Measurements from ENCODE around the gene GTF2A1.
A peak's percentile ranks its signal among the peaks of the same experiment; 100 is the strongest.
"Not testable (repeated sequence)": the region's sequence is repeated elsewhere in the genome, so short reads cannot be mapped to it uniquely, and the experiment has no call there.

The GTF2A1 gene

DNA sequence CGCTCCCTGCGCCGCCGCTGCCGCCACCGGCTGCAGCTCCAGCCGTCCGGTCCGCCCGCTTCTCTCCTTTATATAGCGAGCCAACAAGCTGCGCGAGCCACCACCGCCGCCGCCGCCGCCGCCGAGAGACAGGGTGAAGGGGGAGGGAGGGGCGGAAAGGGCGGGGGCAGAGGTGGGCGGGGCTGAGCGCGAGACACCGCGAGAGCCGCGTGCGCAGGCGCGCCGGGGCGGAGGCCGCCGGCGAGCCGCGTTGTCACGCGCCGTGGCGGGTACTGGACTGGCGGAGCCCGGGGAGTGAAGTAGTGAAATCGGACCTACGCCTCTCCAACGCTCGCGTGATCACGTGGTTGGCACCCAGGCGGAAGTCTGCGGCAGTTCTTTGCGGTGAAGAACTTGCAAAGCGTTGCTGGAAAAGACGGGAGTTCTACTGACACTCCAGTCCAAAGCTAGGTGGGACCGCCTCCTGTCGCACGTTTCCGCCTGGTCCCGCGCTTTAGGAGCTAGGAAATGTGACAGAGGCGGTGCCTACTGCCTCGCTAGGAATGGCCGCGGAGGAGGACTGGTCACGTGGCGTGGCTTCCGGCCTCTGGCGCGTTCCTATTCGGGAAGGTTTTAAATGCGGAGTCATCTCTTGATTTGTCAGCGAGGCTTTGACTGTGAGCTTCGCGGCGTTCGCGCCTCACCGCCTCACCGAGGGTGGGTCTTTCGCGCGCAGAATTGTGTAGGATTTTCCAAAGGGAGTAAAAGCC, at the start of gene GTF2A1:
Gene GTF2A1, minus strand, starts transcription at position 130 of the 749 bp plus-strand sequence. CDS start 441 bp downstream, outside the sequence.
- peak; percentile 96 to 99 (median 98) for DNase-seq

DNA sequence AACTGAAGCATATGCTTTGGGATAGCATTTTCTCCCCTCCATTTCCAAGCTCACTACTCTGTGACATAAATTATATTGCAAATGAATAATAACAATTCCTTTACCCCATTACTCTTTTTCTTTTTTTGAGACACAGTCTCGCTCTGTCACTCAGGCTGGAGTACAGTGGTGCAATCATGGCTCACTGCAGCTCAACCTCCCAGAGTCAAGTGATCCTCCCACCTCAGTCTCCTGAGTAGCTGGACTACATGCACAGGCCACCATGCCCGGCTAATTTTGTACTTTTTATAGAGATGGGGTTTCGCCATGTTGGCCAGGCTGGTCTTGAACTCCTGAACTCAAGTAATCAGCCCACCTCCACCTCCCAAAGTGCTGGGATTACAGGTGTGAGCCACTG, 49.2 kb upstream of the GTF2A1 start:
- no peak for DNase-seq

DNA sequence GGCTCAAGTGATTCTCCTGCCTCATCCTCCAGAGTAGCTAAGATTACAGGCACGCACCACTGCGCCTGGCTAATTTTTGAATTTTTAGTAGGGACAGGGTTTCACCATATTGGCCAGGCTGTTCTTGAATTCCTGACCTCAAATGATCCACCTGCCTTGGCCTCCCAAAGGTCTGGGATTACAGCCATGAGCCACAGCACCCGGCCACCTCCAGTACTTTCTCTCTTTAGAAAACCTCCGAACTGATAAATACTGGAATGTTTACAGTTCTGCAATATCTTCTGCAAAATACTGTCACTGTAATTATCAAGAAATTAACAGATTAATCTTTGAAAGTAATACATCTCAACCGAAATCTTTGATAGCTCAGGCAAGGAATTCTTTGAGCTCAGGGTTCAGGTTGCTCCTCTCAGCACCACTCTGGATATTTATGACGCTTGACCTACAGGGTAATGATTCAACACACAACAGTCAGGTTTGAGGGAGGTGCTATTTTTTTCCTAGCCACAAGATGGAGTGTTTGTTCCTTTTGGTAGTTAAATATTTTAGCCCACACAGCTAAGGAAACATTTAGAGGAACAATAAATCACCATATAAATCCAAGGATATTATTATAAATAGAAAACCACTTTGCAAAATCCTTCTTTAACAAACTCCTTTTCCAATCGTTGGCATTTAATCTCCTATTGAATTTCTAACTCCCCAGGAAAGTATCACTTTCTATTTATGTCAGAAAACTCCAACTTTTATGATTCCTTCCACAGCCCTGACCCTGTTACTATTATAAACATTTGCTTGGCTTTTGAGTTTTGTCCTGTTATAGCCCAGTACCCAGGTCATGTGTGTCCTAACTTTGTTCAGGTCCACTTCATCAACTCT, 48.6 kb upstream of the GTF2A1 start:
- peak; percentile 71 to 88 (median 88) for DNase-seq

DNA sequence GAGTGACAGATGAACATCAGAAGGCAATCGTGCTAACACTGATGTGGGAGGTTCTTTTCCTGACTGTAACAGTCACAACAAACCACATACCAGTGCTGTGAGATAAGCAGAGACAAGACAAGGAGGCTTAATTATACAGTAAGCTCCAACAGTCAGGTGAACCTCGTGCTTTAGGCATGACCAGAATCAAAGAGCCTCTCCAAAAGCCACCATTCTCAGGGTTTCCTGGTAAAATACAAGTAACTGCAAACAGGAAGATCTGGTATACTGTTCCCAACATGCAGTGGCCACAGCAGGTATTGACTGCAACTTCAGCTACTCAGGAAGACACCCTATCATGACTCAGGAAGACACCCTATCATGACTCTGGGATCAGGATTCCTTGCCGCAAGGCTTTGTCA, 47.3 kb upstream of the GTF2A1 start:
- DNase-seq: peak in 2 of 3 donors; percentile 21 to 35

DNA sequence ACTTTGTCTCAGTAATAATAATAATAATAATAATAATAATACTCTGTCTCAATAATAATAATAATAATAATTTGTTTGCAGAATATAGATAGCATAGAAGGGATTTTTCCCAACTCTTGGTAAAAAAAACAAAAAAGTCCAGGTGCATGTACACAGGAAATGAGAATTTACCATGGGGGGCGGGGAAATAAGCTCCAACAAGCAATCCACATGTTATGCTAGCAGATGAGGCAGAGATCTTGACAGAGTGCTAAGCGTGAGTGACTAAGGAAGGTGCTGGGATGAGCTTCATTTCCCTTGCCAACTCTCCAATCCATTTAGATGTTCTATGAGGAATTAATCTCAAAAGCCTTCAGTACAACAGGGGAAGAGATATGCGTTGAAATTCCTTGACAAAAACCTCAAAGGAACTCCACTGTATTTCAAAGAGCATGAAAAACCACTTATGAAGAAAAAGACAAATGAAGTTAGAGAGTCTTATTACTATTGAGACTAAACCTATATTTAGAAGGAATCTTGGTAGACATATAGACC, 44.9 kb upstream of the GTF2A1 start:
- DNase-seq: no peak

DNA sequence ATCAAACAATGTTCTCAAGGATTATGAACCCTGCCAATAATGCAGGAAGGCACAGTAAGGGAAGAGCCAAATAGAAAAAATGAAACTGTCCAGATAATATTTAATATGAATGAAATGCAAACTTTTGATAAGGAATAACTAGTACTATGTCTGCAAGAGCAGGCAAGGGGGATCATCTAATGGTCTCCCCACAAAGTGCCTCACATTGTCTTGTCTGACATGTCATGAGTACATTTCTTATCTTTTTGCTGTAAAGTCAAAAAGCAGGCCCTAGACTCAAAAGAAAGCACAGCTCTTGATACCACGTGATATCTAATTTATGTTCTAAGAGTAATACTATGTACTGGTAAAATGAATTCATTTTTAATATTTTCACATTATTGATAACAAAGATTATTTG, 43.9 kb upstream of the GTF2A1 start:
- DNase-seq: no peak

DNA sequence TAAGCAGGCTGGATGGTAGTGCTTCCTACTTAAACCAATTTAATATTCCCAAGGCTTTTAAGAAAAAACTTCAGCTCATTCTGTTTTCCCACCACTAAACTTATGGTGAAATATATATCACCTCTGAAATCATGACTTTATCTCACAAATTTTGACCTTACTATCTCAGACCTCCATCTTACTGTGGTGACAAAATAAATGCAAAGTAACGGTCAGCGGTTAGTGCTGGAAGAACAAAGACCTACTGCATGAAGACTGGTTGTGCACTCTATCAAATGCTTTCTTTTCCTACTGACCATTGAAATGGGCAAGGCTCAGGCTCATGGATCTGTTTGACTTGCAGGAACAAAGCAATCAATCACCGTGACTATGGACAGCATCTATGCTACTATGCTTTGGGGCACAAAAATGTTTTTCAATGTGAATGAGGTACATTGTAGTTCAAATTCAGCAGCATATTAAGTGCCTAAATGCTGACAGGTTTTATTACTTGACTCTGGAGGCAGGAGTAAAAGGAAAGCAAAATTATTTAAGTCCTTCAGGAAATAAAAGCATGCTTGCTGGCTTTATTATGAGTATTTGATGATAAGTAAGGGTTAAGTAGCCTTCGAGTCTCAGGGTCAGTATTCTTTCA, 43.1 kb upstream of the GTF2A1 start:
- DNase-seq: no peak

DNA sequence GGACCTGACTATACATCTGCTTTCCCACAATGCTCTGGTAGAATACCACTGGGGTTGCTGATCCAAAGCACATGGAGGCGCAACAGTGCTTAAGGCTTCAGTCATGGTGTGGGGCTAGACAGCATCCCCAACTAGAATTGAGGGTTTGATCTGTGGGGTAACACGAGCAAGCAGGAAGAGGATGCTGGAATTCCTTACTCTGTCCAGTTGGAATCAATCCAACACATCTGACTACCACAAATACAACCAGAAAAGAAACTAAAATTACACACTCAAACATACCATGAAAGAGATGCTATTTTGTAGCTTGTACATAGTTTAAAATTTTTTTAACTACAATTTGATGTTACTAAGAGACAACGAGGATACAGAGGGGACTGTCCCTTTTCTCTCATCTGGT, 40.4 kb upstream of the GTF2A1 start:
- no peak for DNase-seq

DNA sequence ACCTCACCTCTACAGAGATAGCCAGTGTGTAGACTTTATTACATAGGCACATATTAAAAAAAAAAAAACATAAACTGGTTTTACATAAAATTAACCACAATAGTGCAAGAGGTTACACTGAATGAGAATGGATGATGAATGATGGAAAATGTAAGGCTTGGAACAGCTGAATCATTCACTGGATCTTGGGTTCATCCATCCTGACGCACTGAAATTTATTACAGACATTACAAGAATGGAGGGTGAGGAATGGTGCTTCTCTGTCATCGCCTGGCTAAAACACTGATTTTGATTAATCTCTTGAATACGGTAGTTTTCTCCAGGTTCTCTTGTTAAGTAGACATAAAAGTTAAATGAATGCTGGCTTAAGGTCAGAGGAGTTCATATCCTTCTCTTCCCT, 40.0 kb upstream of the GTF2A1 start:
- DNase-seq: no peak

DNA sequence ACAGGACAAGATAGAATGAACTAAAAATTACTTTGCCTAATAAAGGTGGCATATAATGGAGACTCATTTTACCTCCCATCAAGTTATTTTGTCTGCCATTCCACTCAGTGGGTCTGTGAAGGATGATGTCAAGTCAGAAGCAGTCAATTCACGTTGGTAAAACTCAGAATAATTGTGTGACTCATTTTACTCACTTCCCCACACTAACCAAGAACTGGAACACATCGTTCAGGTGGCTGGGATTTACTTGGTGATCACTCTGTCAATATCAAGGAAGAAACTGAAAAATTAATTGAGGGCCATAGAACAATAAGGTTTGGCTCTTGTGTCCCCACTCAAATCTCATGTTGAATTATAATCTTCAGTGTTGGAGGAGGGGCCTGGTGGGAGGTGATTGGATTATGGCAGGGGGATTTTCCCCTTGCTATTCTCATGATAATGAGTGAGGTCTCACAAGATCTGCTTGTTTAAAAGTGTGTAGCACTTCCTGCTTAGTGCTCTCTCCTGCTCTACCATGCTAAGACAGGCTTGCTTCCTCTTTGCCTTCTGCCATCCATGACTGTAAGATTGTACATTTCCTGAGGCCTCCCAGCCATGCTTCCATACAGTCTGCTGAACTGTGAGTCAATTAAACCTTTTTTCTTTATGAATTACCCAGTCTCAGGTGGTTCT, 35.7 kb upstream of the GTF2A1 start:
- peak; percentile 46 to 61 (median 50) for DNase-seq

DNA sequence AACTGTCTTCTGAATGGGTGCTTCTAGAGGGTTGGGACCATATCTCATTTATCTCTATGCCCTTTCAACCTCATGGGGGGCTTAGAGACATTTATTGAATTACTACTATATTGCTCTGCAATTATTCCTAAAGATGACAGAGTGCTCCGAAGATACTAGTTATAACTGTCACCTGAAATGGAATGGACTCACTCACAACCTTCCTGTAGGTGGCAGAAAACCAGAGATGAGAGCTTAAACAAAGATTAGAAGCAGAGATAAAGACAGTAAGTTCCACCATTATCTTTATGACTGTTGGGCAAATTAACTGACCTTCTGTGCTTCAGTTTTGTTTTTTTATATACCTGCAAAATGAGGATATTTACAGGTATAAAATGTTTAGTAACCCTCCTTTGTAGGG, 31.5 kb upstream of the GTF2A1 start:
- no peak for DNase-seq

DNA sequence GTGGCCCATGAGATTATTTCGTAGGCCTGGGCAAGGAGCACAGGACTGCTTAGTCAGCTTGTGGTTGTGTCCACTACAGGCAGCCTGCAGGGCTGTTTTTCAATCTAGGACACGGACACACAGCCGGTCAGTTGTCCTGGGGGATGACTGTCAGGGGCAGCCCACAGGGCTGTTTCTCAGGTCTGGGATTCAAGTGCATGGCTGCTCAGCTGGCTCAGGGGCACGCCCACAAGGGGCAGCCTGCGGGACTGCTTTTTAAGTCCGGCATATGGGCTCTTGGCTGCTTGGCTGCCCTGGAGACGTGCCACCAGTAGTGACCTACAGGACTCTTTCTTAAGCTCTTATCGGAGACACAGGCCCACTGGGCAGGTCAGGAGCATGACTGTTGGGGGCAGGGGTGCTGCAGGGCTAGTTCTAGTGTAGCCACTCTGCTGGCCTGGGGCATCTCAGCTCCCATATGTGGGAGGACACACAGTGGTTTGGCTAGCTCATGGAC, 26.6 kb upstream of the GTF2A1 start:
- no peak for DNase-seq

DNA sequence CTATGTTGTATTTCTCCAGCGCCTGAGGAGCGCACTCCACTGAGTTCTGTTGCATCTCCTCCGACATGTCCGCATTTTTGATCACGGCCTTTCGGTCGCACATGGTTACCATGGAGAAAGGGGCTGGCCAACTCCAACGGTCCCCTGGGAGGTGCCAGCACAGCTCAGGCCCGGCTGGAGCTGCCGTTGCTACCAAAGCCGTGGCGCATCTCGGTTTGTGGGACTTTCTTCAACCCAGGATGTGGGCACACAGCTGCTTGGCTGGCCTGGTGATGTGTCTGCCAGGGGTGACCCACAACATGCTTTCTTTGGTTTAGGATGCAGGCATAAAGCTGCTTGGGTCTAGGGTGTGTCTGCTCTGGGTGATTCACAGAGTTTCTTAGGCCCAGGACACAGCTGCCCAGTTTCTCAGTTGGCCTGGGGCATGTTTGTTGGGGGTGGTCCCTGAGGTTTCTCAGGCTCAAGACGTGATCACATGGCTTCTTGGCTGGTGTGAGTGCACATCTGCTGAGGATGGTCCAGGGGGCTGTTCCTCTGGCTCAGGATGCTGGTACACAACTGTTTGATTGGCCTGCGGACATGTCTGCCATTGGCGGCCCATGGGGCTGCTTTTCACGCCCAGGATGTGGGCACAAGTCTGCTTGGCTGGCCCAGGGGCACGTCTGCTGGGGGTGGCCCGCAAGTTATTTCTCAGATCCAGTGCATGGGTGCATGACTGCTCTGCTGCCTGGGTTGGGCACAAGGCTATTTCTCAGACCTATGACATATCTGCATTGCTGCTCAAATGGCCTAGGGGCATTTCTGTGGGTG, 25.9 kb upstream of the GTF2A1 start:
- DNase-seq: no peak

DNA sequence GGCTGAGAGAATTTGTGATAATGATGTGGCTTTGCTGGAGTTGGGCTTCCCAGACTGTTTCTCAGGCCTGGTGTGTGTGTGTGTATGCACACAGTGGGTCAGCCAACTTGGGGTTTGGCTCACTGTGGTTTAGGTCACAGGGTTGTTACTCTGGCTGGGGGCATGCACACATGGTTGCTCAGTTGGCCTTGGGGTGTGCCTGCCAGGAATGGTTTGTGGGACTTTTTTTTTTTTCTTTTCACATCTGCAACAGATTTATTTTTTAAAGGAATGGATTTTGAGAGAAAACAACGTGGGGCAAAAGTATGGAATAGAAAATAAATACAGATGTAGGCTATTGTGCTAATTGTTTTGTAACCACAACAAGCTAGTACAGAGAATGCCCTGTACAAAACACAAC, 25.0 kb upstream of the GTF2A1 start:
- no peak for DNase-seq

DNA sequence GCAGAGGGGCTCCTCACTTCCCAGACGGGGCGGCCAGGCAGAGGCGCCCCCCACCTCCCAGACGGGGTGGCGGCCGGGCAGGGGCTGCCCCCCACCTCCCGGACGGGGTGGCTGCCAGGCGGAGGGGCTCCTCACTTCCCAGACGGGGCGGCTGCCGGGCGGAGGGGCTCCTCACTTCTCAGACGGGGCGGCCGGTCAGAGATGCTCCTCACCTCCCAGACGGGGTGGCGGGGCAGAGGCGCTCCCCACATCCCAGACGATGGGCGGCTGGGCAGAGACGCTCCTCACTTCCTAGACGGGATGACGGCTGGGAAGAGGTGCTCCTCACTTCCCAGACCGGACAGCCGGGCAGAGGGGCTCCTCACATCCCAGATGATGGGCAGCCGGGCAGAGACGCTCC, 23.7 kb upstream of the GTF2A1 start:
- DNase-seq: not testable (repeated sequence)

DNA sequence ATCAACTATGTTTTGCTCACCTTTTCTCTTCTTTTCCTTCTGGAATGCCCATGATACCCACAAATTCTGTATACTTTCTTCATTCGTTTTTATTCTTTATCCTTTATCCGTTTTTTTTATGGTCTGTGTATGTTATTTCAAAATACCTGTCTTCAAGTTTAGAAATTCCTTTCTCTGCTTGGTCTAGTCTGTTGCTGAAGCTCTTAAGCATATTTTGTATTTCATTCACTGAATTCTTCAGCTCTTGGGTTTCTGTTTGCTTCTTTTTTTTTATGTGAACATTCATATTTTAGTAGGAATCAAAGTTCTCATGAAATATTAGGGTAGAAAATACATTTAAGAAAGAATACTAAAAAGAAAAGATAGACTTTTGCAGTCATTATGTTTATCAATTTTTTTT, 22.7 kb upstream of the GTF2A1 start:
- DNase-seq: no peak

DNA sequence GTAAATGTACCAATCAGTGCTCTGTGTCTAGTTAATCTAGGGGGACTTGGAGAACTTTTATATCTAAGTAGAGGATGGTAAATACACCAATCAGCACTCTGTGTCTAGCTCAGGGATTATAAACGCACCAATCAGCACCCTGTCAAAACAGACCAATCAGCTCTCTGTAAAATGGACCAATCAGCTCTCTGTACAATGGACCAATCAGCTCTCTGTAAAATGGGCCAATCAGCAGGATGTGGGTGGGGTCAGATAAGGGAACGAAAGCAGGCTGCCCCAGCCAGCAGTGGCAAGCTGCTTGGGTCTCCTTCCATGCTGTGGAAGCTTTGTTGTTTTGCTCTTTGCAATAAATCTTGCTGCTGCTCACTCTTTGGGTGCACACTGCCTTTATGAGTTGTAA, 16.1 kb upstream of the GTF2A1 start:
- not testable (repeated sequence) for DNase-seq

DNA sequence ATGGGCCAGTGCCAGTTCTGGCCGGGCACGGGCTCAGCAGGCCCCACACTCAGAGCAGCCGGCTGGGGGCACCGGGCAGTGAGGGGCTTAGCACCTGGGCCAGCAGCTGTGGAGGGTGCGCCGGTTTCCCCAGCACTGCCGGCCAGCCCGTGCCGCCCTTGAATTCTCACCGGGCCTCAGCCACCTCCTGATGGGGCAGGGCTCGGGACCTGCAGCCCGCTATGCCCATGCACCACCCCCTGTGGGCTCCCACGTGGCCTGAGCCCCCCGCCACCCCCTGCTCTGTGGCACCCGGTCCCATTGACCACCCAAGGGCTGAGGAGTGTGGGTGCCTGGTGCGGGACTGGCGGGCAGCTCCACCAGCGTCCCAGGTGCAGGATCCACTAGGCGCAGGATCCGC, 15.4 kb upstream of the GTF2A1 start:
- DNase-seq: no peak

DNA sequence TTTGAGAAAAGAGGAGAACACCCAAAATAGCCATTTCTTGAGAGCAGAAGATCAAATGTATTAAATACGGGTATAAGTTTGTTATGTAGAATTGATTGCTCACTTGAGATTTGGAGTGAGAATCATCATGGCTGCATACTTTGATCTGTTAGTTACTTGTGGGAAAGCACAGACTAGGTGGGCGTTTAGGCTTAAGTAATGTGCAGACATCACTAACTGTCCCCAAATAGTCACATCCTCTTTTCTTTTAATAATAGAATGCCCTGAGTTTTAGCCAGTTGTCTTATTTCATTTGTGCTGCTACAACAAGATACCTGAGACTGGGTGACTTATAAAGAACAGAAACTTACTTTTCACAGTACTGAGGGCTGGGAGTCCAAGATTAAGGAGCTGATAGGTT, 14.3 kb upstream of the GTF2A1 start:
- DNase-seq: peak; percentile 72 to 80 (median 80)

DNA sequence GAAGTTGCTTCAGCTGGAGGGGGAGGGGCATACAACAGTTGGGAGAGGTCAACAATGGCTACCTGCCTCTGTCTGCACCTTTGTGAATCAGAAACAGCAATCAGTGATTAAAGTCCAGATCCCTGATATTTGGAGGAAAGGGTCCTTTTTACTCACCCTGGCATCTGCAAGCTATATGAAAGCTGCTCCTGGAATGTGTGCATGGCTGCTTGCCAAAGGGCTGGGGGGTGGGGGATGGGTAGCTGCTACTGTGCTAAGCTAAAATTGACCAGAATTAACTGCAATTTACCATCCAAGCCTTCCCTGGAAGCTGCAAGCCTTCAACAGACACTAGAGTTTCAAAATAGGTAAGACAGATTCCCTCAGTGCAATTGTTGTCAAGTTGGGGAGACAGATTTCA, 13.5 kb upstream of the GTF2A1 start:
- no peak for DNase-seq

DNA sequence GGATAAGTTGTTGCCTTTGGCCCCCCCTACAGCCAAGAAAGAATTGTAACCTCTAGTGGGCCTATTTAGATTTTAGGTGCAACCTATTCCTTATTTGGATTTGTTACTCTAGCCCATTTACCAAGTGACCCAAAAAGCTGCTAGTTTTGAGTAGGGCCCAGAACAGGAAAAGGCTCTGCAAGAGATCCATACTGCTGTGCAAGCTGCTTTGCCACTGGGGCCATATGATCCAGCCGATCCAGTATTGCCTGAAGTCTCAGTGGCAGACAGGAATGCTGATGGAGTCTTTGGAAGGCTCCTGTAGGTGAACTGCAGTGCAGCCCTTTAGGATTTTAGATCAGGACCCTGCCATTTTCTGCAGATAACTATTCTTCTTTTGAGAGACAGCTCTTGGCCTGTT, 12.9 kb upstream of the GTF2A1 start:
- no peak for DNase-seq

DNA sequence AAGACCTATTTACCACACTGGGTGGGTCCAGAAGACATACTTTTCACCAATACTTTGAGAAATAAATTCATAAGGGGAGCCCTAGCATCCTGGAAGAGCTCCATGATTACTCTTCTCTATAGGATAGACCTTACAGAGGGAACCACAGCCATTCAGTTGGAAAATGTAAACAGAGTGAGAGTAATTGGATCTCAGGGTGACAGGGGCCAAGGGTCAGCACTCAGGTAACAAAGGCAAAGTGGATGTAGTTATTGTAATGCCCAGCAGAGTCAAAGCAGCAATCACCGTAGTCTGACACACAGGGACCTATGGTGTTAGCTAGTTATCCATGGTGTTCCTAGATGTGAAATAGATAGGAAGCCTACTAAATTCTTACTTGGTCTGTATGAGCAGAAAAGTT, 10.8 kb upstream of the GTF2A1 start:
- no peak for DNase-seq

All from suppressor macrophage treated with lipopolysaccharide for 1 hour (primary cell).